Prostate gland (tissue), 2 donors: ENCODE measurements around the gene TMEM135. TPM values are rescaled to one million over a fixed set of nuclear protein-coding genes. Genes with fewer than 3 reads are reported as not detected.
"Not testable (repeated sequence)": the region's sequence is repeated elsewhere in the genome, so short reads cannot be mapped to it uniquely, and the experiment has no call there.

Experiments used
- DNase-seq: peaks from one replicate; pipeline ENCODE4 v3.0.0-alpha.2; 2019; ENCODE audit warnings: low spot score
- H3K27ac ChIP-seq, 2 donors: fragments of 200-600 bp; sonication (generic); 2 replicates each; pipeline ENCODE4 v1.5.1; 2017 to 2019
- H3K27me3 ChIP-seq: fragments of 200-600 bp; sonication (generic); replicated peaks from 2 replicates; pipeline ENCODE4 v1.5.1; 2019; ENCODE audit not compliant: insufficient read depth
- H3K36me3 ChIP-seq, 2 donors: fragments of 200-600 bp; sonication (generic); 1 replicate in 1 of 2; 2 replicates in 1 of 2; pipeline versions ENCODE4 v1.5.1 to v1.8.1; 2017 to 2019
- H3K4me1 ChIP-seq: fragments of 200-600 bp; sonication (generic); replicated peaks from 2 replicates; pipeline ENCODE4 v1.5.1; 2019
- H3K4me3 ChIP-seq, 2 donors: fragments of 200-600 bp; sonication (generic); 2 replicates each; pipeline ENCODE4 v1.5.1; 2017 to 2019
- H3K9me3 ChIP-seq: fragments of 200-600 bp; sonication (generic); 2 replicates; pipeline ENCODE4 v1.5.1; 2017
- CTCF ChIP-seq, 4 experiments: fragments of 200-600 bp in 2 of 4; fragments of 450-650 bp in 2 of 4; sonication (generic) in 2 of 4; IDR thresholded peaks; 1 replicate in 3 of 4; 2 replicates in 1 of 4; pipeline ENCODE4 v1.5.1; 2016 to 2019; ENCODE audit warnings: antibody characterized with exemption in 4 of 4, mild to moderate bottlenecking in 2 of 4, moderate library complexity in 2 of 4
- POLR2A ChIP-seq: fragments of 450-650 bp; IDR thresholded peaks from one replicate; pipeline ENCODE4 v1.6.1; 2016; ENCODE audit warnings: antibody characterized with exemption, mild to moderate bottlenecking
- POLR2AphosphoS5 ChIP-seq: sonication (generic); formaldehyde crosslinking; IDR thresholded peaks from one replicate; pipeline ENCODE4 v1.6.1; 2017; ENCODE audit warnings: antibody characterized with exemption
- WGBS: methylation state at CpG from one replicate; pipeline ENCODE4 v1.1.5; 2018; 5-methylcytosine and 5-hydroxymethylcytosine counted together
- intact Hi-C: fragments of 100-400 bp; cut with DNase I; formaldehyde crosslinking; loops from one replicate; pipeline ENCODE4 v1.14.2; 2022
- total RNA-seq, 2 donors: library from RNA; depleted of rRNA; stranded (reverse); fragments of >200 nt; gene quantifications; one replicate each; pipeline ENCODE4 v1.1.0, GENCODE V29; 2016

TMEM135 gene
- total RNA-seq, 2 donors from 2014 or later: 22.3 to 42.1 TPM

GRCh38 chr11:87150936-87151335 is 113.2 kb downstream of the TMEM135 start:
- no peak for TF ChIP-seq POLR2AphosphoS5
- TF ChIP-seq POLR2A: no peak
- Histone ChIP-seq H3K27me3 (no peaks in the 10 kb centered on the region), H3K9me3 (no peaks in the 10 kb centered on the region), H3K36me3 (no peaks in the 10 kb centered on the region), H3K4me3 (no peak overlapping the region), H3K4me1 (no peaks in the 10 kb centered on the region), H3K27ac (no peak overlapping the region)
- WGBS: 56% methylated on average over 1 of the region's 1 CpG
- intact Hi-C loops: no loop called here
- DNase-seq: no peak

GRCh38 chr11:87154246-87154645 is 116.5 kb downstream of the TMEM135 start:
- intact Hi-C loops: no loop called here
- no peaks in the 10 kb centered on the region for H3K36me3 ChIP-seq
- DNase-seq: no peak
- H3K27me3 ChIP-seq: no peaks in the 10 kb centered on the region
- no peaks in the 10 kb centered on the region for H3K4me1 ChIP-seq
- no peaks in the 10 kb centered on the region for H3K9me3 ChIP-seq
- H3K27ac ChIP-seq: no peak overlapping the region
- no peak overlapping the region for H3K4me3 ChIP-seq
- TF ChIP-seq CTCF (IDR thresholded peaks at IDR 0.05) (no peak), POLR2A (no peak), POLR2AphosphoS5 (no peak)
- 95% methylated on average over 2 of the region's 2 CpGs for WGBS

GRCh38 chr11:87156970-87157369 is 119.2 kb downstream of the TMEM135 start:
- intact Hi-C loops: no loop called here
- Histone ChIP-seq H3K27me3 (no peaks in the 10 kb centered on the region), H3K4me1 (no peaks in the 10 kb centered on the region), H3K36me3 (no peaks in the 10 kb centered on the region), H3K9me3 (no peaks in the 10 kb centered on the region), H3K4me3 (no peak overlapping the region), H3K27ac (no peak overlapping the region)
- 94% methylated on average over 2 of the region's 2 CpGs for WGBS
- DNase-seq: no peak
- no peak for TF ChIP-seq POLR2AphosphoS5
- TF ChIP-seq POLR2A: no peak
- no peak for TF ChIP-seq CTCF (IDR thresholded peaks at IDR 0.05)

- H3K4me1 ChIP-seq, H3K4me3 ChIP-seq, H3K9me3 ChIP-seq, H3K36me3 ChIP-seq, H3K27ac ChIP-seq, H3K27me3 ChIP-seq, intact Hi-C loops, DNase-seq: not testable (repeated sequence)
- 97% methylated on average over 3 of the region's 3 CpGs for WGBS
Observed at GRCh38 chr11:87169076-87169475, 131.3 kb downstream of the TMEM135 start.

- no peaks in the 10 kb centered on the region for H3K36me3 ChIP-seq
Observed at GRCh38 chr11:87173185-87174039, 135.7 kb downstream of the TMEM135 start.

GRCh38 chr11:87174870-87175269 is 137.1 kb downstream of the TMEM135 start:
- Histone ChIP-seq H3K27ac (no peak overlapping the region), H3K4me1 (peaks cover 4% of the 10 kb centered on the region), H3K9me3 (no peaks in the 10 kb centered on the region), H3K4me3 (no peak overlapping the region), H3K36me3 (no peaks in the 10 kb centered on the region), H3K27me3 (no peaks in the 10 kb centered on the region)
- no peak for DNase-seq
- intact Hi-C loops: no loop called here
- TF ChIP-seq POLR2A (no peak), CTCF (IDR thresholded peaks at IDR 0.05) (no peak), POLR2AphosphoS5 (no peak)

More at GRCh38 chr11:87173185-87174039, 135.7 kb downstream of the TMEM135 start:
- Histone ChIP-seq H3K27ac (no peak overlapping the region), H3K4me1 (peaks cover 4% of the 10 kb centered on the region), H3K4me3 (no peak overlapping the region), H3K27me3 (no peaks in the 10 kb centered on the region), H3K9me3 (no peaks in the 10 kb centered on the region)
- peak; percentile 8 for DNase-seq
- intact Hi-C loops: no loop called here
- TF ChIP-seq POLR2AphosphoS5 (peak; percentile 61), POLR2A (no peak)
- 26% methylated on average over 3 of the region's 3 CpGs for WGBS
